ENCODE results near the gene JAG1.

- TF ChIP-seq POLR2AphosphoS5 (IDR thresholded peaks at IDR 0.05; ENCODE audit: insufficient read depth, low read depth, low read length) = no peak
- TF ChIP-seq EZH2 (IDR thresholded peaks at IDR 0.05; ENCODE audit: borderline replicate concordance, low read depth, low read length, severe bottlenecking) = no peak
- no peak for TF ChIP-seq POLR2A (IDR thresholded peaks at IDR 0.05; ENCODE audit: low read depth, low read length)
- TF ChIP-seq MYC (IDR thresholded peaks at IDR 0.05; ENCODE audit: low read depth, low read length) = no peak
- TF ChIP-seq, protein P1, sequence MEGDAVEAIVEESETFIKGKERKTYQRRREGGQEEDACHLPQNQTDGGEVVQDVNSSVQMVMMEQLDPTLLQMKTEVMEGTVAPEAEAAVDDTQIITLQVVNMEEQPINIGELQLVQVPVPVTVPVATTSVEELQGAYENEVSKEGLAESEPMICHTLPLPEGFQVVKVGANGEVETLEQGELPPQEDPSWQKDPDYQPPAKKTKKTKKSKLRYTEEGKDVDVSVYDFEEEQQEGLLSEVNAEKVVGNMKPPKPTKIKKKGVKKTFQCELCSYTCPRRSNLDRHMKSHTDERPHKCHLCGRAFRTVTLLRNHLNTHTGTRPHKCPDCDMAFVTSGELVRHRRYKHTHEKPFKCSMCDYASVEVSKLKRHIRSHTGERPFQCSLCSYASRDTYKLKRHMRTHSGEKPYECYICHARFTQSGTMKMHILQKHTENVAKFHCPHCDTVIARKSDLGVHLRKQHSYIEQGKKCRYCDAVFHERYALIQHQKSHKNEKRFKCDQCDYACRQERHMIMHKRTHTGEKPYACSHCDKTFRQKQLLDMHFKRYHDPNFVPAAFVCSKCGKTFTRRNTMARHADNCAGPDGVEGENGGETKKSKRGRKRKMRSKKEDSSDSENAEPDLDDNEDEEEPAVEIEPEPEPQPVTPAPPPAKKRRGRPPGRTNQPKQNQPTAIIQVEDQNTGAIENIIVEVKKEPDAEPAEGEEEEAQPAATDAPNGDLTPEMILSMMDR (IDR thresholded peaks at IDR 0.05; ENCODE audit: extremely low read depth in 1 of 2, insufficient read depth in 1 of 2, low read depth in 1 of 2, low read length in 2 of 2) = no peak
- no peak for TF ChIP-seq JUN (IDR thresholded peaks at IDR 0.05; ENCODE audit: borderline replicate concordance, insufficient read depth, insufficient read length, low read depth)
Observed at GRCh38 chr20:10669843-10670446, 3.9 kb downstream of the JAG1 start.

Measured in endothelial cell of umbilical vein (primary cell).